Large intestine (tissue), 12 donors: Measurements from ENCODE around the gene MAP7D1. TPM values are rescaled to one million over a fixed set of nuclear protein-coding genes. Genes with fewer than 3 reads are reported as not detected.

Experiments
- DNase-seq, 2 donors: peaks; one replicate each; pipeline versions ENCODE4 v3.0.0 to v3.0.0-alpha.2; 2013
- H3K27ac ChIP-seq: one replicate; pipeline ENCODE4 v1.5.1; 2013; ENCODE audit warnings: low read length
- H3K27me3 ChIP-seq: 2 replicates; pipeline ENCODE4 v1.6.1; 2013; ENCODE audit warnings: low read length; ENCODE audit not compliant: control insufficient read depth, insufficient read depth
- H3K36me3 ChIP-seq: 2 replicates; pipeline ENCODE4 v1.6.1; 2013; ENCODE audit warnings: low read length; ENCODE audit not compliant: control insufficient read depth, insufficient read depth
- H3K4me1 ChIP-seq: one replicate; pipeline ENCODE4 v1.6.1; 2013; ENCODE audit warnings: low read length; ENCODE audit not compliant: control insufficient read depth, insufficient read depth
- H3K4me3 ChIP-seq: one replicate; pipeline ENCODE4 v1.5.1; 2013; ENCODE audit warnings: low read length
- H3K9me3 ChIP-seq: one replicate; pipeline ENCODE4 v1.6.1; 2013; ENCODE audit warnings: mild to moderate bottlenecking, low read depth, low read length, moderate library complexity; ENCODE audit not compliant: control insufficient read depth
- WGBS: methylation state at CpG from one replicate; pipeline ENCODE4 v1.1.5; 2013; ENCODE audit warnings: low lambda C conversion rate; ENCODE audit not compliant: insufficient coverage; 5-methylcytosine and 5-hydroxymethylcytosine counted together
- long read RNA-seq, 11 donors: transcript quantifications; one replicate each; lab custom pipeline, GENCODE V29; 2026
- polyA plus RNA-seq: library from polyadenylated mRNA; unstranded; fragments of 120-200 nt; gene quantifications from one replicate; pipeline ENCODE4 v1.2.1, GENCODE V29; 2013

Gene MAP7D1
- 38.6 TPM for polyA plus RNA-seq
- long read RNA-seq, donor 1, partial matches to known transcripts, result 0 of 1 reads
- long read RNA-seq, donor 1, other reads (novel, unspliced or antisense), result 0 of 1 reads
- long read RNA-seq, donor 2, partial matches to known transcripts, result 6 of 10 reads
- long read RNA-seq, donor 2, other reads (novel, unspliced or antisense), result 0 of 10 reads
- long read RNA-seq, donor 3, result 0 reads
- long read RNA-seq, donor 4, result 0 reads
- long read RNA-seq, donor 5, partial matches to known transcripts, result 0 of 6 reads
- long read RNA-seq, donor 5, other reads (novel, unspliced or antisense), result 0 of 6 reads
- long read RNA-seq, donor 6, partial matches to known transcripts, result 0 of 1 reads
- long read RNA-seq, donor 6, other reads (novel, unspliced or antisense), result 0 of 1 reads
- long read RNA-seq, donor 7, partial matches to known transcripts, result 0 of 22 reads
- long read RNA-seq, donor 7, other reads (novel, unspliced or antisense), result 22 of 22 reads
- long read RNA-seq, donor 8, partial matches to known transcripts, result 12 of 12 reads
- long read RNA-seq, donor 8, other reads (novel, unspliced or antisense), result 0 of 12 reads
- long read RNA-seq, donor 9, partial matches to known transcripts, result 0 of 2 reads
- long read RNA-seq, donor 9, other reads (novel, unspliced or antisense), result 0 of 2 reads
- long read RNA-seq, donor 10, partial matches to known transcripts, result 0 of 3 reads
- long read RNA-seq, donor 10, other reads (novel, unspliced or antisense), result 0 of 3 reads
- long read RNA-seq, donor 11, partial matches to known transcripts, result 0 of 3 reads
- long read RNA-seq, donor 11, other reads (novel, unspliced or antisense), result 0 of 3 reads

DNA sequence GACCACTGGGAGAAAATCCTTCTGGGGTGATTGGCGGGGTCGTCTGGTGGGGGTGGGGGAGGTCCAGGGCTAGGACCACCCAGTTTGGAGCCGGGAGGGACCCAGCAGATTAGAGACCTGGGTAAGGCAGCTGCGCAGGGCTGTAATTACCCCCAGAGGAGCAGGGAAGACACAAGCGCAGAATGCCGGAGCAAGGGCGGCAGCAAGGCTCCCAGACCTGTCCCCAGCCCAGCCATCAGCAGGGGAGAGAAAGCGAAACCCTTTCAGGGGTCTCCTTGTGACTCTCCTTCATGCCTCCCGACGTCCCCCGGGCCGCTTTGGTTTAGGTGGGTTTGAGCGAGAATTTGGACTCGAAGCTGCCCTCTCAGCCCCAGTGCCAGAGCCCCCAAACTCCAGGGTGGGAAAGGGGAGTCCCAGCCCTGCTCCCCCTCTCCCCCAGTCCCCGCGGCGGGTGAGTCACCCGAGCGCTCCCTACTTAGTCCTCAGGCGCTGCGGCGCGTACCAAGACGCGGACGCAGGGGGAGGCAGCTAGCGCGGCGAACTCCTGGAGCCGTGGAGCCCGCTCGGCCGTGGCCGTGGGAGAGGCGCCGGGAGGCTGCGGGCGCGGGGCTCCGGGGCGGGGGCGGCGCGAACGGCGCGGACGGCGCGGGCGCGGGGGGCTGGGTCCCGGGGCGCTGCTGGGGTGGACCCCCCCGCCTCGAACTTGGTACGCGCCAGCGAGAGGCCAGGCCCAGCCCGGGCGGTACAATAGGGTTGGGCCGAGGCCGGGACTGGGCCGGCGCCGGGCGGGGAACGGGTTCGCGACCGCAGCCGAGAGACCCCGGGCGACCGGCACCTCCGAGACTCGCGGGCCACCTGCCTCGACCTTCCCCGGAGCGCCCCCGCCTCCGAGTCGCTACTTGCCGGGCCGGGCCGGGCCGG is at the start of gene MAP7D1:
MAP7D1 (plus strand) TSS at position 753 of the 921 bp plus-strand sequence. CDS start 258 bp downstream, outside the sequence.
- peaks cover 30% of the 10 kb centered on the region for H3K4me1 ChIP-seq
- H3K36me3 ChIP-seq, result no peaks in the 10 kb centered on the region
- peak within 1 kb of the TSS; percentile 89 for H3K27ac ChIP-seq
- no peaks in the 10 kb centered on the region for H3K9me3 ChIP-seq
- peak within 1 kb of the TSS; percentile 88 for H3K4me3 ChIP-seq
- WGBS, result no CpG with 5 or more reads among the region's 88 CpGs
- H3K27me3 ChIP-seq, result no peaks in the 10 kb centered on the region
- DNase-seq, result peak; percentile 83 to 91

DNA sequence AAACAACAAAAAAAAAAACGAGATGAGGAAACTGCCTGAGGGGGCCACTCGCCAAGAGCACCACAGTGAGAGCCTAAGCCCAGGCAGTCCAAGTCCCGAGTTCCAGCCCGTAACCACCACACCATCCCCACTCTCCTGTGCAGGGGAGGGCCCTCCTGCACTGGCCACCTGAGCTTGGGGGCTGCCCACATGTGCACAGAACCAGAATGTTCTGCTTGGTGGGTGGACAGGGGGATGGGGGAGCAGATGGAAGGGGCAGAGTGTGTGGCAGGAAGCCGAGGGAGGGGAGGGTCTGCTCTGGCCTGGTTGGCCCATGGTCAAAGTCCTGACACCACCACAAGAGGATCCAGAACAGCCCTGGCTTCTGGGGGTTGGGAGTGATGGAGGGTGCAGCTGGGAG is 49.7 kb upstream of the MAP7D1 start:
- Histone ChIP-seq H3K27ac (no peak overlapping the region), H3K4me1 (no peaks in the 10 kb centered on the region), H3K27me3 (no peaks in the 10 kb centered on the region), H3K4me3 (no peak overlapping the region), H3K36me3 (no peaks in the 10 kb centered on the region), H3K9me3 (no peaks in the 10 kb centered on the region)
- DNase-seq, result no peak
- no CpG with 5 or more reads among the region's 5 CpGs for WGBS

DNA sequence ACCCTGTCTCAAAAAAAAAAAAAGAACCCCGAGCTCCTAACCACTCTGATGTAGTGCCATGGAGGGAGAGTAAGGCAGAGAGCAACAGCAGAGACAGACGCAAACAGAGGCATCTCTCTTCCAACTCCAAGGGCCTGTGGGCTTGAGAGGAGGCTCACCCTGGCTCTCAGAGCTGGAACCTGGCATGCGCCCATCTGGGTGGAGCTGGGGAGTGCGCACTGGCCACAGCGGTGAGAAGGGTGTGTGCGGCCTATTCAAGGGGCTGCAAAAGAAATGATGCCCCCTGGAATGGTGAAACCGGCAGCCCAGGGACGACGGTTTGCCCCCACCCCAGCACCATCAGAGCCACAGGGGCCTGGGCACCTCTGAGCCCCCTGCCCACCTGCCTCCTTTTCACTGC is 48.6 kb upstream of the MAP7D1 start:
- H3K27ac ChIP-seq, result no peak overlapping the region
- no CpG with 5 or more reads among the region's 9 CpGs for WGBS
- no peaks in the 10 kb centered on the region for H3K36me3 ChIP-seq
- H3K9me3 ChIP-seq, result no peaks in the 10 kb centered on the region
- no peak overlapping the region for H3K4me3 ChIP-seq
- no peaks in the 10 kb centered on the region for H3K27me3 ChIP-seq
- no peak for DNase-seq
- no peaks in the 10 kb centered on the region for H3K4me1 ChIP-seq

DNA sequence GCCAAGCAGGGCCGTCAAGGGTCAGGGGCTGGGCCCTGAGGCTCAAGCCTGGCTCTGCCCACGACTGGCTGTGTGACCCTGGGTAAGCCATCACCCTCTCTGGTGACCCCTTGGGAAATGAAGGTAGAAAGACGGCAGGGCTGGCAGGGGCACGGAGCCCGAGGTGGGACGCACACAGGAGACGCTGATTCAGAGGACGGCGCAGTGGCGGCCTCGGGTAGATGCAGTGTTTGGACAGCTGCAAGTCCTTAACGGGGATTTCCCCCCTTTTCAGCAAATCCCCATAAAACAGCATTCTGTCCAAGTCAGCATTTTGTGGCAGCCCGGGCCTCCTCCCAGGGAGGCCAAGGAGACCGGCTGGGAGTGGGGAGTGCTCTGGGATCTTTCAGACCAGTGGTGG is 47.6 kb upstream of the MAP7D1 start:
- no CpG with 5 or more reads among the region's 14 CpGs for WGBS
- no peak overlapping the region for H3K4me3 ChIP-seq
- H3K4me1 ChIP-seq, result no peaks in the 10 kb centered on the region
- H3K27ac ChIP-seq, result no peak overlapping the region
- no peaks in the 10 kb centered on the region for H3K9me3 ChIP-seq
- no peaks in the 10 kb centered on the region for H3K36me3 ChIP-seq
- DNase-seq, result no peak
- no peaks in the 10 kb centered on the region for H3K27me3 ChIP-seq

- no peaks in the 10 kb centered on the region for H3K9me3 ChIP-seq
- no peaks in the 10 kb centered on the region for H3K36me3 ChIP-seq
- H3K27ac ChIP-seq, result no peak overlapping the region
- DNase-seq, result no peak
- no peaks in the 10 kb centered on the region for H3K27me3 ChIP-seq
- H3K4me3 ChIP-seq, result no peak overlapping the region
- WGBS, result no CpG with 5 or more reads among the region's 11 CpGs
- no peaks in the 10 kb centered on the region for H3K4me1 ChIP-seq
These were observed 46.8 kb upstream of the MAP7D1 start for GRCh38 chr1:36109041-36109679.

DNA sequence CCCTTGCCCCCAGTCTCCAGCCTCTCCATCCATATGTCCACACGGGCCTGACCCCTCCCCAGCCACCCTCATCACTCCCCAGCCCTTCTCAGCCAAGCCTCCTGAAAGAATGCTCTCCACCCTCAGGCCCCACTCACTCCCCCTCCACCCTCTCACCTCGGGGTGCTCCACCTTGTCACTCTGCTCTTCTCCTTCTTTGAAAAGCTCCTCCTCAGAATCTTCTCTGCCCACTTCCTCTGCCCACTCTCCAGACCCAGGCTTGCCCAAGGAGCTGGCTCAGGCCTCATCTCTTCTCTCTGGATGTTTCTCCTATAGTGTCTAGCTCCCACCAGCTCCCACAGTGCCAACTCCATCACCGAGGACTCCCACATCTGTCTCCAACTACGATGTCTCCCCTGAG is 44.8 kb upstream of the MAP7D1 start:
- H3K27me3 ChIP-seq, result no peaks in the 10 kb centered on the region
- no peaks in the 10 kb centered on the region for H3K9me3 ChIP-seq
- H3K27ac ChIP-seq, result no peak overlapping the region
- WGBS, result no CpG with 5 or more reads among the region's 4 CpGs
- no peaks in the 10 kb centered on the region for H3K36me3 ChIP-seq
- H3K4me1 ChIP-seq, result no peaks in the 10 kb centered on the region
- no peak for DNase-seq
- no peak overlapping the region for H3K4me3 ChIP-seq

- 100% methylated on average over 1 of the region's 9 CpGs for WGBS
- no peak for DNase-seq
- no peak overlapping the region for H3K27ac ChIP-seq
These were observed 43.1 kb upstream of the MAP7D1 start for GRCh38 chr1:36112823-36113222.

DNA sequence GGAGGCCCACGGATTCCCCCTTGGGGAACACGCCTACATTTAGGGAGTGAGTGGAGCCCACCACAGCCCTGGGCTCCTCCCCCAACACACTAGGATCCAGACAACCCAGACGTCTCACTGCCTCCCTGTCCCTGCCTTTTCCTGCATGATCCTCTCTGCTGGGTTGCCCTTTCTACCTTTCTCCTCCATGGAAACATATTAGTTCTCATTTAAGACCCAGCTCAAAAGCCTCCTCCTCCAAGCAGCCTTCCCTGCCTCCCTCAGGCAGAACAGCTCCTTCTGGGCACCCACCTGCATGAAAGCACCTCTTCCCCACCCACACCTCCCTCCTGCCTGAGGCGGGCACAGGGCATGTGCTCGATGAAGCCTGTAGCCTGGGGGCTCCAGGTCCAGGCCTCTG is 41.6 kb upstream of the MAP7D1 start:
- H3K36me3 ChIP-seq, result no peaks in the 10 kb centered on the region
- H3K9me3 ChIP-seq, result no peaks in the 10 kb centered on the region
- H3K4me3 ChIP-seq, result no peak overlapping the region
- WGBS, result no CpG with 5 or more reads among the region's 5 CpGs
- no peak for DNase-seq
- H3K4me1 ChIP-seq, result no peaks in the 10 kb centered on the region
- H3K27me3 ChIP-seq, result no peaks in the 10 kb centered on the region
- H3K27ac ChIP-seq, result no peak overlapping the region

More at GRCh38 chr1:36112823-36113222, 43.1 kb upstream of the MAP7D1 start:
- no peaks in the 10 kb centered on the region for H3K27me3 ChIP-seq
- H3K4me3 ChIP-seq, result no peak overlapping the region
- no peaks in the 10 kb centered on the region for H3K4me1 ChIP-seq
- H3K9me3 ChIP-seq, result no peaks in the 10 kb centered on the region
- no peaks in the 10 kb centered on the region for H3K36me3 ChIP-seq

DNA sequence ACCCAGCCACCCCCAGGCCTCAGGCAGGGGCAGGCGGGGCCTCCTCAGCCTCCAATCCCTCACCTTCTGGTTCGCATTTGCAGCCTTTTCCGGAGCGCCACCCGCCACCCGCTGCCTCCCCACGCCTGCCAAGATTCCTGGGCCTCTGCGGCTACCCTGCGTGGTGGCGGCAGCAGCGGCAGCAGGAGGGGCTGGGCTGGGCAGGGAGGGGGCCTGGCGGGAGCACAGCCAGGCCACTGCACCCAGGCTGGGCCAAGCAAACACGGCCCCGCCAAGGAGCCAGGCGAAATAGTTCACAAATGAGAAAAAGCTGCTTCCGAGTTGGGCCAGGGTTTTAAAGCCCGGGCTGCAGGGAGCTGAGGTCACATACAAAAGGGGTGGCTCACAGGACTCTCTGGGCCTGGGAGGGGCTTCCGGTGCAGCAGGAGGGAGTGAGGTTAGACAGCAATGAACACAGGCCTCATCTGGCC is 40.7 kb upstream of the MAP7D1 start:
- no peaks in the 10 kb centered on the region for H3K9me3 ChIP-seq
- WGBS, result no CpG with 5 or more reads among the region's 18 CpGs
- no peak overlapping the region for H3K4me3 ChIP-seq
- no peaks in the 10 kb centered on the region for H3K27me3 ChIP-seq
- no peaks in the 10 kb centered on the region for H3K36me3 ChIP-seq
- no peaks in the 10 kb centered on the region for H3K4me1 ChIP-seq
- H3K27ac ChIP-seq, result no peak overlapping the region
- no peak for DNase-seq
